Activated T-cell treated with anti-CD3 and anti-CD28 coated beads, Interleukin-2, amount 50 U/mL, for 72 hours (primary cell): ENCODE data around the gene MTARC1. TPM values are rescaled to one million over a fixed set of nuclear protein-coding genes. Genes with fewer than 3 reads are reported as not detected.

Source experiments
- ATAC-seq, 2 donors: fragments of 150-1000 bp; cut with Tn5 transposase; replicated peaks in 1 of 2; 2 replicates each; pipeline ENCODE4 v1.10.0; 2021; ENCODE audit warnings: moderate library complexity in 2 of 2, mild to moderate bottlenecking in 1 of 2
- DNase-seq, 2 donors: peaks; one replicate each; pipeline ENCODE4 v3.0.0; 2021 to 2022; ENCODE audit warnings: mixed read lengths in 1 of 2
- H3K27ac Mint-ChIP-seq: one replicate; pipeline ENCODE4 v1.8.0; 2022; ENCODE audit warnings: mild to moderate bottlenecking, moderate library complexity, mixed read lengths
- H3K27me3 Mint-ChIP-seq: one replicate; pipeline ENCODE4 v1.8.0; 2022; ENCODE audit warnings: low read depth, mixed read lengths
- H3K36me3 Mint-ChIP-seq, 2 donors: one replicate each; pipeline ENCODE4 v1.8.0; 2022; ENCODE audit warnings: mixed read lengths in 2 of 2, mild to moderate bottlenecking in 1 of 2; ENCODE audit not compliant: insufficient read depth in 2 of 2
- H3K4me1 Mint-ChIP-seq: one replicate; pipeline ENCODE4 v1.8.0; 2022; ENCODE audit warnings: low read depth, mixed read lengths
- H3K4me3 Mint-ChIP-seq, 2 donors: one replicate each; pipeline ENCODE4 v1.8.0; 2022; ENCODE audit warnings: mild to moderate bottlenecking in 2 of 2, mixed read lengths in 2 of 2, moderate library complexity in 2 of 2
- H3K9me3 Mint-ChIP-seq, 2 donors: one replicate each; pipeline ENCODE4 v1.8.0; 2022; ENCODE audit warnings: mixed read lengths in 2 of 2
- total RNA-seq, 2 donors: library from RNA; stranded (reverse); gene quantifications; one replicate each; pipeline ENCODE4 v1.2.3, GENCODE V29; 2022

The MTARC1 gene
- total RNA-seq, 2 donors from 2014 or later: not detected

DNA sequence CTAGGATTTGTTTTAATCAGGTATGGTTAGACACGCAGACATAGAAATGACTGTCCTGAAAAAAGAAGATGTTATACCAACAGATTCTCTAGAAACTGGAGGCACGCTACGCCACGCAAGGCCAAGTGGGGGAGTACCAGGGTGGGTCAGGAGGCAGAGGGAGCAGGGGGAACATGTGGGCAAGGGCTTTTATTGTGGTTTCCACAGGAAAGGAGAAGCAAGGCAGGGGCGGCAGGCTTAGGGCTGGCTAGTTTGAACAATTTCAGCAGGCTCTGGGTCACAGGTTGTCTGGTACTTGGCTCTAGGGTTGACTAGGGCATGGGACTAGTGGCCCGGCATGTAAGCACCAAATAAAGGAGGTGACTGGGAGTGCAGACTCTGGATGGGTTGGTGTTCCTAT, 31.4 kb upstream of the MTARC1 start:
- no peak overlapping the region for H3K4me3 Mint-ChIP-seq
- H3K9me3 Mint-ChIP-seq: no peaks in the 10 kb centered on the region
- H3K36me3 Mint-ChIP-seq: no peaks in the 10 kb centered on the region
- H3K4me1 Mint-ChIP-seq: no peaks in the 10 kb centered on the region
- ATAC-seq: no peak
- no peak for DNase-seq
- H3K27ac Mint-ChIP-seq: no peak overlapping the region
- H3K27me3 Mint-ChIP-seq: peaks cover 30% of the 10 kb centered on the region

DNA sequence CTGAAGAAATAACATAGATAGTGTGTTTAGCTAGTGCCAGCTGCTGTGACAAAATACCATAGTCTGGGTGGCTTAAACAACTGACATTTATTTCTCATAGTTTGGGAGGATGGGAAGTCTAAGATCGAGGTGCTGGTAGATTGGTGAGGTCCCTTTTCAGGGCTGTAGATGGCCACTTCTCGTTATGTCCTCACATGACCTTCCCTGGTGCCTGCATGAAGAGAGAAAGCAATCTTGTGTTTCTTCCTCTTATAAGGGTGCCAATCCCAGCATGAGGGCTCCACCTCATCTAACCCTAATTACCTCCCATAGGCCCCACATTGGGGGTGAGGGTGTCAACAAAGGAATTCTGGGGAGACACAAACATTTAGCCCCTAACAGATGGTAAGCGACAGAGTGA, 29.3 kb upstream of the MTARC1 start:
- no peak overlapping the region for H3K4me3 Mint-ChIP-seq
- DNase-seq (no peak), ATAC-seq (no peak)
- no peaks in the 10 kb centered on the region for H3K36me3 Mint-ChIP-seq
- H3K4me1 Mint-ChIP-seq: no peaks in the 10 kb centered on the region
- peaks cover 23% of the 10 kb centered on the region for H3K27me3 Mint-ChIP-seq
- H3K9me3 Mint-ChIP-seq: no peaks in the 10 kb centered on the region
- no peak overlapping the region for H3K27ac Mint-ChIP-seq

DNA sequence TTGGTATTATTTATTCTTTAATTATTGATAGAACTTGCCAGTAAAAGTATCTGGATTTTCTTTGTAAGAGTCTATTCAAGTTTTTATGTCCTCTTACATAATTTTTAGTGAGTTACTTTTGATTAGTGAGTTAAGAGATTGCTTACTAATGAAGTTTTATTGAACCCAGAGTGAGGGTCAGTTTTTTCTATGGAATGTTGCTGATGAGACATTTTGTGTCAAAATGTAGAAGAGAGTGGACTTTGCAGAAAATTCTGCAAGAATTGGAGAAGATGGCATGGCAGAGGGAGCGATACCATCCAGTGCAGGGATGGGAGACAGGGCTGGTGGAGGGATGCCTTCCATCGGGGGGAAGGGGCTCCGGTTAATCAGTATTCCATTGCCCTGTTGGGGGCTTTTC, 27.6 kb upstream of the MTARC1 start:
- ATAC-seq: no peak
- DNase-seq: no peak
- Mint-ChIP-seq H3K36me3 (no peaks in the 10 kb centered on the region), H3K4me1 (no peaks in the 10 kb centered on the region), H3K27me3 (peaks cover 23% of the 10 kb centered on the region), H3K9me3 (no peaks in the 10 kb centered on the region), H3K27ac (no peak overlapping the region), H3K4me3 (no peak overlapping the region)

DNA sequence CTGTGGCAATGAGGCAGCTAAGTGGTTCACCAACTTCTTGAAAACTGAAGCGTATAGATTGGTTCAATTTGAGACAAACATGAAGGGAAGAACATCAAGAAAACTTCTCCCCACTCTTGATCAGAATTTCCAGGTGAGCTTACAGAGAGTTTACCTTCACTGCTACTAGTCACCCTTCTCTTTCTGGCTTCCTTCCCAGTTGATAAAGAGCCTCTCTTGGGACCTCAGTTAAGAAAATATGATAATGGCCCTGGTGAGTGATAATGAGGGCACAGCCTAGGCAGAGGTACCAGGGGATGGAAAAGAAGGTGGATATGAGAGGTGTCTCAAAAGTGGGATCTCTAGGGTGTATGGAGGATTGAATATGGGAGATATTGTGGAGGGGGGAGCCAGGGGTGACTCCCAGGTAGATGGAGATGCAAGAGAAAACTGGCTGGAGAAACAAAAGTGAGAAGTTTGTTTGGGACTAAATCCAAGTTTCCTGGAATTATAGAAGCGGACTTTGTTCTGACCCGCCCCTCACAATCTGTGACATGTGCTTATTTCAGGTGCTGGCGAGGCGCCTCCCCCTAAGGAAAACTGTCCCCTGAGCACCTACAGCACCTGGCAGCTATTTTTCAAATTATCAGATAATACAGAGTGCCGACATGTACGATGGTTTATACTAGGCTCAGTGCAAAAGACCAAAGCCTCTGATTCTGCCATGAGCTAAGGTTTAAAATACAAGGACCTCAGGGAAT, 24.9 kb upstream of the MTARC1 start:
- Mint-ChIP-seq H3K4me1 (no peaks in the 10 kb centered on the region), H3K27me3 (peaks cover 16% of the 10 kb centered on the region), H3K4me3 (no peak overlapping the region), H3K27ac (no peak overlapping the region), H3K36me3 (no peaks in the 10 kb centered on the region), H3K9me3 (no peaks in the 10 kb centered on the region)
- no peak for ATAC-seq
- no peak for DNase-seq

DNA sequence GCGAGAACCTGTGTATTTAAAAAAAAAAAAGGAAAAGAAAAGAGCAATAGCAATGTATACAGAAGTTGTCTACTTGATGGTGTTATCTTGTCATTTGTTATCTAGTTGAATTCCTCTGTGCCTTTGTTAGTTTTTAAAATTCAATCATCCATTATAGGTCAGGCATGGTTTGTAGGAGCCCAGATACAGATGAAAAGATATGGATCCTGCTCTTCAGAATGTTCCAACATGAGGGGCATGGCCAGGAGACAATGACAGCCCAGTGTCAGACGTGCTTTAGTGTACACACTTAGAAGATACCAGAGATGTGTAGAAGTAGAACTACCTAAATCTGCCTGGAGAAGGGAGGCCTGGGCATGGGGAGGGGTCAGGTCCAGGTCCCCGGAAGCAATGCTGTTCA, 22.0 kb upstream of the MTARC1 start:
- Mint-ChIP-seq H3K27me3 (peaks cover 7% of the 10 kb centered on the region), H3K9me3 (no peaks in the 10 kb centered on the region), H3K36me3 (no peaks in the 10 kb centered on the region), H3K4me3 (no peak overlapping the region), H3K27ac (no peak overlapping the region), H3K4me1 (no peaks in the 10 kb centered on the region)
- no peak for ATAC-seq
- DNase-seq: no peak

DNA sequence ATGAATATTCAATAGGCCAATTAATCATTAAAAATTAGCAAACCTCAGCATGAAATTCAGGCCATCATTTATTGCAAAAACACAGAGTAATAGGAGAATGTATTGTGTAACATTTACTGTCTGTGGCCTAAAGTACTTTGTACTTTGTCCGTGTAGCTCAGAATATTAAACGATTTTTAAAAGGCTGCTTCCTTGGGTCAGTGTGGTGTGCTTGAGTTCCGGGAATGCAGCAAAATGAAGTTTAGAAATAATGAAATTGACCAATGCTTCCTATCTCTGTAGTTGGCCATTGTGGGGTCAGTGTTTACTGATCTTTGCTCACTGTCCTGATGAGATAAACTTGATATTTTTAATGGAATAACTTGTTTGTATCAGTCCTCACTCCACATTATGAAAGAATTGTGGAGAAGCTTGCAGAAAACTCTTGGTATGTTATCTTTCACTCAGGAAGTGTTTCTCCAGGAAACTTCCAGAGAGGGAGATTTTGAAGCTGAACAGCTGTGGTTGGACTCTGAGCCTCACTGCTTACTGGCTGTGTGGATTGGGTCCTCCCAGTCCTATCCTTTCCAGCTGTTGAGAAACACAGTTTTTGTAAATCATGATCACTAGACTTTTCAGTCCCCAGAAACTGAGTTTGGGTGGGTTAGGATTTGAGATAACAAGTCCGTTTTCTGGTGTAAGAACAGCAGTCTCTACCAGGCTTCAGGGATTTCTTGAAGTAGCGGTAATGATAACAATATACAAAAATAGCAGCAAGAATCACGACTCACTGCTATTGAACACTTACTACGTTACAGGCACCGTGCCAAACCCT, 19.2 kb upstream of the MTARC1 start:
- H3K27ac Mint-ChIP-seq: no peak overlapping the region
- ATAC-seq (no peak), DNase-seq (no peak)
- no peak overlapping the region for H3K4me3 Mint-ChIP-seq
- no peaks in the 10 kb centered on the region for H3K27me3 Mint-ChIP-seq
- no peaks in the 10 kb centered on the region for H3K9me3 Mint-ChIP-seq
- no peaks in the 10 kb centered on the region for H3K4me1 Mint-ChIP-seq
- H3K36me3 Mint-ChIP-seq: no peaks in the 10 kb centered on the region

DNA sequence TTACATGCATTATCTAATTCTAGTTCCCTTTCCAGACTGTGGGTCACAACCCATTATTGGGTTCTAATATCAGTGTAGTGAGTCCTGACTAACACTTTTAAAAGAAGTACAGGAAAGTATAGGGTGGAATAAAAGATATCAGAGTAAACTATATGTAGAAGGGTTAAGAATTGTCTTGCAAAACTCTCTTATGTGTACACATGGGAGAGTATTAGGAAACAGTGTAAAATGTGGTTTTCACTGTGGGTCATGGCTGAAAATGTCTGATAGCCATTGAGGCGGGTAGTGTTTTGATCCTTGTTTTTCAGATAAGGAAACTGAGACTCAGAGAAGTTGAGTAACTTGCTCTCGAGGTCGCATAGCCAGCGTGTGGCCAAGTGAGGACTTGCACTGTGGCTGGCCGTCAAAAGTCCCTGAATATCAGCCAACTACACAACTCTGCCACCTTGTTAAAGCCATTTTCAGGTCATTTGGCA, 18.5 kb upstream of the MTARC1 start:
- no peak overlapping the region for H3K4me3 Mint-ChIP-seq
- H3K27me3 Mint-ChIP-seq: no peaks in the 10 kb centered on the region
- H3K9me3 Mint-ChIP-seq: no peaks in the 10 kb centered on the region
- DNase-seq (no peak), ATAC-seq (no peak)
- H3K27ac Mint-ChIP-seq: no peak overlapping the region
- H3K36me3 Mint-ChIP-seq: no peaks in the 10 kb centered on the region
- H3K4me1 Mint-ChIP-seq: no peaks in the 10 kb centered on the region

GRCh38 chr1:220769205-220769604, 17.5 kb upstream of the MTARC1 start:
- no peaks in the 10 kb centered on the region for H3K36me3 Mint-ChIP-seq
- no peak overlapping the region for H3K27ac Mint-ChIP-seq
- H3K9me3 Mint-ChIP-seq: no peaks in the 10 kb centered on the region
- H3K4me1 Mint-ChIP-seq: no peaks in the 10 kb centered on the region
- ATAC-seq: no peak
- H3K27me3 Mint-ChIP-seq: no peaks in the 10 kb centered on the region
- DNase-seq: no peak
- H3K4me3 Mint-ChIP-seq: no peak overlapping the region

DNA sequence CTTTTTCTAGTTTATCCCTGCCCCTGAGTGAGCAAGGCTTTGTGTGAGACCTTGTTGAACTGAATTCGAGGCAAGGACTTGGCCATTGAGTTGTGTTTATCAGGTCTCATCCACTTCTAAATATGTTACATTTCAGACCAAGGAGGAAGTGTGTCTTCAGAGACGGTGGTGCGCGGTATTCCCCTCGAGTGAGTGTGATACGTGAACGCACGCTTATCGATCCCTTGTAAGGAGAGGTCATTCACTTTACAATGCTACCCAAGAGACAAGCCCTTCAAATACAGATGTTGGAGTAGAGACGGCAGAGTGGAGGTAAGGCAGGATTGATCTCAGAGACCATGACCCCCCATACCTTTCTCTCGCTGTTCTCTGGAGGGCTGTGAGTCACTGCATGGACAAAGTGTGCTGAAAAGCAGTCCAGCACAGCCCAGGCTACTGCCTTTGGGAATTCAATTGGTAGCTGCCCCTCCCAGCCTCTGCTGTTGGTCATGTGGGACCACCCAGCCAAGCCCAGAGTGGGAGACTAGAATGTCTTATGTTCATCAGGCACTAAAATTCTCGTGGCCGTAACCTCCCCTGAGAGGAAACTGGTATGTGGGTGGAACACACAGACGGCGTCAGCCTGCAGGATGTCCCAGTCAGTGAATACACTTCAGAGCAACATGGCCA, 16.3 kb upstream of the MTARC1 start:
- no peak overlapping the region for H3K4me3 Mint-ChIP-seq

DNA sequence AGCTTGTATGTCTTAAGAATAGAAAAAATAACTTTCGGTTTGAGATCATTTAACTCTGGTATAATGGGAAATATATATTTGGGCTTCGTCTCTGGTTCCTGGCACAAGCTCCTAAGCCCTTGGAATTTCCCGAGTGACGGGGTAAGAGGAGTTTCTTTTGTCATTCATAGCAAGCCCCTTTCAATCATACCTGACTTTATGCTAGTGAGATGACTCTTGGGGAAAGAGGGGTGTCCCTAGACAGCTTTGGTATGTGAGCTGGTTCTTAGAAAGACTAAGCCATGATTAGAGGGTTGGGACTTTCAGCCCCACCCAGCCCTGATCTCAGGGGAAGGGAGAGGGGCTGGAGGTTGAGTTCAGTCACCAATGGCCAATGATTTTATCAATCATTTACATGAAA, 13.9 kb upstream of the MTARC1 start:
- ATAC-seq (no peak), DNase-seq (no peak)
- Mint-ChIP-seq H3K27me3 (peaks cover 14% of the 10 kb centered on the region), H3K4me1 (no peaks in the 10 kb centered on the region), H3K27ac (no peak overlapping the region), H3K4me3 (no peak overlapping the region), H3K36me3 (no peaks in the 10 kb centered on the region), H3K9me3 (no peaks in the 10 kb centered on the region)

More for the DNA sequence above, 16.3 kb upstream of the MTARC1 start:
- Mint-ChIP-seq H3K36me3 (no peaks in the 10 kb centered on the region), H3K9me3 (no peaks in the 10 kb centered on the region), H3K27me3 (peaks cover 9% of the 10 kb centered on the region), H3K27ac (no peak overlapping the region), H3K4me1 (no peaks in the 10 kb centered on the region)
- ATAC-seq: no peak
- no peak for DNase-seq

- Mint-ChIP-seq H3K27me3 (peaks cover 14% of the 10 kb centered on the region), H3K27ac (no peak overlapping the region), H3K36me3 (no peaks in the 10 kb centered on the region), H3K4me3 (no peak overlapping the region), H3K4me1 (no peaks in the 10 kb centered on the region), H3K9me3 (no peaks in the 10 kb centered on the region)
- DNase-seq: peak; percentile 37 to 39
- no peak for ATAC-seq
Measured at GRCh38 chr1:220775240-220775853, 11.4 kb upstream of the MTARC1 start.

- no peaks in the 10 kb centered on the region for H3K36me3 Mint-ChIP-seq
- ATAC-seq (no peak), DNase-seq (no peak)
- no peak overlapping the region for H3K27ac Mint-ChIP-seq
- no peaks in the 10 kb centered on the region for H3K4me1 Mint-ChIP-seq
- H3K9me3 Mint-ChIP-seq: no peaks in the 10 kb centered on the region
- H3K27me3 Mint-ChIP-seq: peaks cover 14% of the 10 kb centered on the region
- H3K4me3 Mint-ChIP-seq: no peak overlapping the region
Measured at GRCh38 chr1:220776254-220776653, 10.5 kb upstream of the MTARC1 start.
